ENCODE data around the gene ASXL1.

DNA sequence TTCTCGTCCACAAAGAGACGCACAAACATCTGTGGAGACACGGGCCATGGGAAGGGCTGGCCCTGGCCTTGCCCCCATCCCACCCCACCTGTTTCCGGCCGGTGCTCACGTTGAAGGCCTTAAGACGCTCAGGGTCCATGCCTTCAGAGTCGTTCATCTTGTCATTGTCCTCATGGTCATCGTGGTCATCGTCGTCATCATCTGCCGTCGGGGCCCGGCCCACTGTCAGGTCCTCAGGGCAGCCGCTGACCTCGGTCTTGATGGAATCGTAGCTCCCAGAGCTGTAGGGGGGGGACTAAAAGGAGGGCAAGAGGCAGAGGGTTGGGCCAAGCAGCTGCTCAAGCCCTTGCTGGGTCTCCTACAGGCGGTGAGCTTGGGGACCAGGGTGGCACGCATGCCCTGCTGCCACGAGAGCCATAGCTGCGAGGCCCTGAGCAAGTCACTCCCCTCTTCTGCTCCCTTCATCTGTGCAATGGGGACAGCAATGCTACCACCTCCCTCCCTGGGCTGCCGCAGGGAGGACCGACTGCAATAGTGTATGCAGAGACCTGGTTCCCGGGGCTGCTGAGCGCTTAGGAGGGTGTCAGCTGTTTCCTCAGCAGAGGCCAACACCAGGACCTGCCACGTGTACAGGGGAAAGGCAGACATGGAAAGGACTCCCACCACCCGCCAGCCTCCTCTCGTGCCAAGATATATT lies 95.5 kb downstream of the ASXL1 start:
- TF ChIP-seq ZBTB7A (IDR thresholded peaks at IDR 0.05; ENCODE audit: borderline replicate concordance, control insufficient read depth, low read depth, low read length) (no peak), ZNF274 (IDR thresholded peaks at IDR 0.05; ENCODE audit: borderline replicate concordance, low read depth, low read length) (no peak), SMARCC2 (IDR thresholded peaks at IDR 0.05; ENCODE audit: low read depth) (no peak), ZNF589 (CRISPR knock-in tag; IDR thresholded peaks at IDR 0.05; ENCODE audit: low read depth) (no peak), ZNF12 (CRISPR knock-in tag; IDR thresholded peaks at IDR 0.05) (no peak)
